GM12878 (cell line): Measurements from ENCODE around the gene LENG1.

ENCODE experiments used
- BHLHE40 ChIP-seq, 2 experiments: fragments of 450-650 bp in 1 of 2; IDR thresholded peaks; 2 replicates each; pipeline ENCODE4 v1.6.1; 2011 to 2017; ENCODE audit warnings: low read depth in 2 of 2, borderline replicate concordance in 1 of 2, improper control_type of control experiment in 1 of 2, low read length in 1 of 2, mild to moderate bottlenecking in 1 of 2
- CREB1 ChIP-seq: IDR thresholded peaks from 2 replicates; pipeline ENCODE4 v1.6.1; 2012; ENCODE audit warnings: low read depth, mild to moderate bottlenecking, inconsistent platforms
- CREM ChIP-seq: IDR thresholded peaks from 2 replicates; pipeline ENCODE4 v1.6.1; 2014; ENCODE audit warnings: antibody characterized with exemption, low read depth
- EP300 ChIP-seq, 2 experiments: fragments of 150-350 bp in 1 of 2; IDR thresholded peaks; 2 replicates each; pipeline ENCODE4 v1.6.1; 2011 to 2012; ENCODE audit warnings: low read depth in 2 of 2, low read length in 2 of 2, borderline replicate concordance in 1 of 2, improper control_type of control experiment in 1 of 2, inconsistent platforms in 1 of 2; ENCODE audit not compliant: control insufficient read depth in 1 of 2
- HDGF ChIP-seq: fragments of 450-650 bp; IDR thresholded peaks from 2 replicates; pipeline ENCODE4 v1.6.1; 2016; ENCODE audit warnings: antibody characterized with exemption
- MLLT1 ChIP-seq: fragments of 450-650 bp; IDR thresholded peaks from 2 replicates; pipeline ENCODE4 v1.6.1; 2016; ENCODE audit warnings: mild to moderate bottlenecking
- POLR2AphosphoS5 ChIP-seq: IDR thresholded peaks from 2 replicates; pipeline ENCODE4 v1.6.1; 2011; ENCODE audit warnings: mild to moderate bottlenecking, low read length, inconsistent platforms
- SRF ChIP-seq, 2 experiments: IDR thresholded peaks; 2 replicates each; pipeline ENCODE4 v1.6.1; 2011; ENCODE audit warnings: low read depth in 2 of 2, low read length in 2 of 2, mild to moderate bottlenecking in 1 of 2, moderate library complexity in 1 of 2
- STAT3 ChIP-seq: IDR thresholded peaks from 2 replicates; pipeline ENCODE4 v1.6.1; 2011; ENCODE audit warnings: low read depth, low read length, improper control_type of control experiment
- SUPT20H ChIP-seq: IDR thresholded peaks from 2 replicates; pipeline ENCODE4 v1.6.1; 2011; ENCODE audit warnings: low read depth, mild to moderate bottlenecking, low read length, moderate library complexity, borderline replicate concordance; ENCODE audit not compliant: control insufficient read depth
- TAF1 ChIP-seq: IDR thresholded peaks from 2 replicates; pipeline ENCODE4 v1.6.1; 2011; ENCODE audit warnings: mild to moderate bottlenecking, low read depth, low read length, borderline replicate concordance
- TF ChIP-seq, protein P1 (sequence below), 3 experiments: IDR thresholded peaks in 2 of 3; conservative IDR thresholded peaks in 1 of 3; 2 replicates each; pipeline ENCODE4 v1.5.1; 2011; ENCODE audit warnings: low read depth in 3 of 3, low read length in 3 of 3, mild to moderate bottlenecking in 3 of 3, control low read depth in 2 of 3, moderate library complexity in 2 of 3, inconsistent platforms in 1 of 3, mixed read lengths in 1 of 3; ENCODE audit not compliant: control insufficient read depth in 2 of 3, insufficient read depth in 1 of 3; ENCODE audit errors: extremely low read depth in 1 of 3

DNA sequence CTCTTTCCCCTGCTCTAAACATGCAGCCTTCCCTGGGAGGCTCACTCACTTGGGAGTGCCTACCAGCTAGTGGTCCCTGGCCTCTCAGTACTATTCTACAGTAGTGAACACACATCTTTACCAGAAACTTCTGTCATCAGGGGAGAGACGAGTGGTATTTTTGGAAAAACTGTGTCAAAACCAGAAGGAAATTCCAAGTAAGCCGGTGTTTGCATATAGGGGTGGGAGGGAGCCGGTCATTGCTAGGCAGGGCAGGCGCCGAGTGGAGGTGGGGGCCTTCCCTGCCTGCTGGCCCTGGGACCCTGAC is 48.1 kb upstream of the LENG1 start:
- TF ChIP-seq BHLHE40 (IDR thresholded peaks at IDR 0.05; ENCODE audit: borderline replicate concordance in 1 of 2, low read depth in 2 of 2, low read length in 1 of 2) (no peak), CREB1 (no peak), MLLT1 (no peak), TAF1 (no peak), EP300 (IDR thresholded peaks at IDR 0.05; ENCODE audit: borderline replicate concordance in 1 of 2, control insufficient read depth in 1 of 2, low read depth in 2 of 2, low read length in 2 of 2) (no peak), SRF (IDR thresholded peaks at IDR 0.05; ENCODE audit: low read depth in 2 of 2, low read length in 2 of 2) (no peak), SUPT20H (no peak), STAT3 (no peak), POLR2AphosphoS5 (no peak), HDGF (no peak), CREM (no peak)
- TF ChIP-seq, protein P1, sequence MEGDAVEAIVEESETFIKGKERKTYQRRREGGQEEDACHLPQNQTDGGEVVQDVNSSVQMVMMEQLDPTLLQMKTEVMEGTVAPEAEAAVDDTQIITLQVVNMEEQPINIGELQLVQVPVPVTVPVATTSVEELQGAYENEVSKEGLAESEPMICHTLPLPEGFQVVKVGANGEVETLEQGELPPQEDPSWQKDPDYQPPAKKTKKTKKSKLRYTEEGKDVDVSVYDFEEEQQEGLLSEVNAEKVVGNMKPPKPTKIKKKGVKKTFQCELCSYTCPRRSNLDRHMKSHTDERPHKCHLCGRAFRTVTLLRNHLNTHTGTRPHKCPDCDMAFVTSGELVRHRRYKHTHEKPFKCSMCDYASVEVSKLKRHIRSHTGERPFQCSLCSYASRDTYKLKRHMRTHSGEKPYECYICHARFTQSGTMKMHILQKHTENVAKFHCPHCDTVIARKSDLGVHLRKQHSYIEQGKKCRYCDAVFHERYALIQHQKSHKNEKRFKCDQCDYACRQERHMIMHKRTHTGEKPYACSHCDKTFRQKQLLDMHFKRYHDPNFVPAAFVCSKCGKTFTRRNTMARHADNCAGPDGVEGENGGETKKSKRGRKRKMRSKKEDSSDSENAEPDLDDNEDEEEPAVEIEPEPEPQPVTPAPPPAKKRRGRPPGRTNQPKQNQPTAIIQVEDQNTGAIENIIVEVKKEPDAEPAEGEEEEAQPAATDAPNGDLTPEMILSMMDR (IDR thresholded peaks at IDR 0.05 in 2 of 3, conservative IDR thresholded peaks at IDR 0.05 in 1 of 3; ENCODE audit: control insufficient read depth in 2 of 3, extremely low read depth in 1 of 3, insufficient read depth in 1 of 3, low read depth in 3 of 3, low read length in 3 of 3) = no peak
